ENCODE measurements around the gene GBF1. TPM values are rescaled to one million over a fixed set of nuclear protein-coding genes. Genes with fewer than 3 reads are reported as not detected.

GBF1 gene
- total RNA-seq, 1 experiment from 2014 or later, result 50.6 TPM

- Mint-ChIP-seq H3K4me1 (ENCODE audit: insufficient read depth, unreplicated experiment) (peaks cover 4% of the 10 kb centered on the region), H3K27me3 (ENCODE audit: insufficient read depth, unreplicated experiment) (no peaks in the 10 kb centered on the region), H3K9me3 (ENCODE audit: unreplicated experiment) (no peaks in the 10 kb centered on the region), H3K36me3 (ENCODE audit: insufficient read depth, unreplicated experiment) (peaks cover 65% of the 10 kb centered on the region), H3K4me3 (ENCODE audit: unreplicated experiment) (no peak overlapping the region), H3K27ac (ENCODE audit: low read depth, unreplicated experiment) (no peak overlapping the region)
- DNase-seq (ENCODE audit: unreplicated experiment), result peak; percentile 72
- TF ChIP-seq, protein P1, sequence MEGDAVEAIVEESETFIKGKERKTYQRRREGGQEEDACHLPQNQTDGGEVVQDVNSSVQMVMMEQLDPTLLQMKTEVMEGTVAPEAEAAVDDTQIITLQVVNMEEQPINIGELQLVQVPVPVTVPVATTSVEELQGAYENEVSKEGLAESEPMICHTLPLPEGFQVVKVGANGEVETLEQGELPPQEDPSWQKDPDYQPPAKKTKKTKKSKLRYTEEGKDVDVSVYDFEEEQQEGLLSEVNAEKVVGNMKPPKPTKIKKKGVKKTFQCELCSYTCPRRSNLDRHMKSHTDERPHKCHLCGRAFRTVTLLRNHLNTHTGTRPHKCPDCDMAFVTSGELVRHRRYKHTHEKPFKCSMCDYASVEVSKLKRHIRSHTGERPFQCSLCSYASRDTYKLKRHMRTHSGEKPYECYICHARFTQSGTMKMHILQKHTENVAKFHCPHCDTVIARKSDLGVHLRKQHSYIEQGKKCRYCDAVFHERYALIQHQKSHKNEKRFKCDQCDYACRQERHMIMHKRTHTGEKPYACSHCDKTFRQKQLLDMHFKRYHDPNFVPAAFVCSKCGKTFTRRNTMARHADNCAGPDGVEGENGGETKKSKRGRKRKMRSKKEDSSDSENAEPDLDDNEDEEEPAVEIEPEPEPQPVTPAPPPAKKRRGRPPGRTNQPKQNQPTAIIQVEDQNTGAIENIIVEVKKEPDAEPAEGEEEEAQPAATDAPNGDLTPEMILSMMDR (IDR thresholded peaks at IDR 0.05; ENCODE audit: unreplicated experiment), result peak; percentile 83
- intact Hi-C loops (cut with micrococcal nuclease), result loop anchor here (1.0 kb wide), 1 partner anchor 123 kb away; no protein-coding TSS in a partner anchor
- ChIA-PET POLR2A (interaction anchor here (0.9 to 3.1 kb wide), 11 partner anchors 33 to 220 kb away, joined by 3 to 10 read pairs (median 3); partner anchors contain the start of gene NFKB2), CTCF (interaction anchor here (0.5 to 14.2 kb wide), 38 partner anchors 10 to 987 kb away, joined by 3 to 354 read pairs (median 4); partner anchors contain the start of genes ELOVL3, GBF1 and PITX3)
- BruUV-seq (replicated peaks), result no TSS peak
These were observed 106.9 kb downstream of the GBF1 start for GRCh38 chr10:102352066-102352715.

GRCh38 chr10:102354451-102354850, 109.1 kb downstream of the GBF1 start:
- POLR2A ChIA-PET, result no interaction called here
- Mint-ChIP-seq H3K4me3 (ENCODE audit: unreplicated experiment) (no peak overlapping the region), H3K36me3 (ENCODE audit: insufficient read depth, unreplicated experiment) (peaks cover 76% of the 10 kb centered on the region), H3K27me3 (ENCODE audit: insufficient read depth, unreplicated experiment) (no peaks in the 10 kb centered on the region), H3K27ac (ENCODE audit: low read depth, unreplicated experiment) (no peak overlapping the region), H3K9me3 (ENCODE audit: unreplicated experiment) (no peaks in the 10 kb centered on the region), H3K4me1 (ENCODE audit: insufficient read depth, unreplicated experiment) (no peaks in the 10 kb centered on the region)
- no peak for DNase-seq (ENCODE audit: unreplicated experiment)
- no TSS peak for BruUV-seq (replicated peaks)
- CTCF ChIA-PET, result interaction anchor here (0.6 to 14.2 kb wide), 7 partner anchors 18 to 1356 kb away, joined by 3 to 354 read pairs (median 3); partner anchors contain the start of genes C10orf95 and ELOVL3
- intact Hi-C loops (cut with micrococcal nuclease), result no loop called here
- TF ChIP-seq, protein P1 (IDR thresholded peaks at IDR 0.05; ENCODE audit: unreplicated experiment), result no peak

DNA sequence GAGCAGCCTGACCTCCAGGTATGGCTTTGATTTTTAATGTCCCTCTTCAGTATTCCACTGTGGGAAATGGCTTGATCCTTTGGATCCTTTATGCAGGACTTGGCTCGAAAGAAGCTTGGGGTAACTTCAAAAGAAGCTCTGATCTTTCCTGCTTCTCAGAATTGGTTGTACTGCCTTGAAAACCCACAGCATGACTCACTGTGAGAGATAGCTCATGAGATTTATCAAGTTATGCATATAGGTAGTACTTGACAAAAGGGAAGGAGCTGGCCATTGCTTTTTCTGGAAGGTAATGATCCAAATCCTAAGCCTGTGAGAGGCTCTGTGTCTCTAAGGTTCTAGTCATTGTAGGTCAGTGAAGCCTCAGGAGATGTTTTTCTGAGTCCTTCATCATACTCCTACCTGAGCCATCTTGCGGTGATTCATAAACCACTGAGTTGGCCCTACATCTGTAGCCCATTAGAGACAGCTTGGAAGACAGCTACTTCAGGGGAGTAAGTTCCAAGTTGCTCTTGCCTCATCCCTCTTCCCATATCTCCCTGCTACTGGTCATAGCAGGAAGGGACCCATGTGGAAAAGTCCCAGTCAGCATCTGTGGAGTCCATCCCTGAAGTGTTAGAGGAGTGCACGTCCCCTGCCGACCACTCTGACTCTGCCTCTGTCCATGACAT, 113.5 kb downstream of the GBF1 start:
- no peak overlapping the region for H3K27ac Mint-ChIP-seq (ENCODE audit: low read depth, unreplicated experiment)
- no peaks in the 10 kb centered on the region for H3K9me3 Mint-ChIP-seq (ENCODE audit: unreplicated experiment)
- H3K4me3 Mint-ChIP-seq (ENCODE audit: unreplicated experiment), result no peak overlapping the region
- peaks cover 86% of the 10 kb centered on the region for H3K36me3 Mint-ChIP-seq (ENCODE audit: insufficient read depth, unreplicated experiment)
- intact Hi-C loops (cut with micrococcal nuclease), result no loop called here
- POLR2A ChIA-PET, result interaction anchor here (0.5 to 1.2 kb wide), 3 partner anchors 58 to 129 kb away, joined by 3 to 5 read pairs (median 3); no protein-coding TSS in a partner anchor
- no peaks in the 10 kb centered on the region for H3K4me1 Mint-ChIP-seq (ENCODE audit: insufficient read depth, unreplicated experiment)
- CTCF ChIA-PET, result interaction anchor here (0.6 to 14.2 kb wide), 8 partner anchors 8 to 219 kb away, joined by 3 to 354 read pairs (median 3); partner anchors contain the start of gene ELOVL3
- TF ChIP-seq, protein P1 (IDR thresholded peaks at IDR 0.05; ENCODE audit: unreplicated experiment), result no peak
- BruUV-seq (replicated peaks), result no TSS peak
- no peaks in the 10 kb centered on the region for H3K27me3 Mint-ChIP-seq (ENCODE audit: insufficient read depth, unreplicated experiment)
- no peak for DNase-seq (ENCODE audit: unreplicated experiment)

DNA sequence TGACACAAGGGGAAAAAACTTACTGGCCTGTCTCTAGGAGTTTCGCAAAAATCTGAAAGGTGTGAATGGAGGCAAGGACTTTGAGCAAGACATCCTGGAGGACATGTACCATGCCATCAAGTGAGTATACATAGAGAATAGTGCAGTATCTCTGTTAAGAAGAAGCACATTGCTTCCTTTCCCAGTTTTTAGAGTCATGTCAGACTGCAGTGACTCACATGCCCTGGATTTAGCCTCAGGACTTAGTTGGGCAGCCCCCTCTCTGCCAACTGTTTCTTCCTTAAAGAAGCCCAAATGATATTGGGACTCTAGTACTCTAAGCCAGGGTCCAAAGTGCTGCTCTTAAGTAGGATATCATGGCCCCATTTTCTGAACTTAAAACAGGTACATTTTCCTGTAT, 122.1 kb downstream of the GBF1 start:
- Mint-ChIP-seq H3K36me3 (ENCODE audit: insufficient read depth, unreplicated experiment) (peaks cover 94% of the 10 kb centered on the region), H3K9me3 (ENCODE audit: unreplicated experiment) (no peaks in the 10 kb centered on the region), H3K27ac (ENCODE audit: low read depth, unreplicated experiment) (peak overlapping the region; percentile 5), H3K27me3 (ENCODE audit: insufficient read depth, unreplicated experiment) (no peaks in the 10 kb centered on the region), H3K4me3 (ENCODE audit: unreplicated experiment) (no peak overlapping the region), H3K4me1 (ENCODE audit: insufficient read depth, unreplicated experiment) (peaks cover 23% of the 10 kb centered on the region)
- TF ChIP-seq, protein P1 (IDR thresholded peaks at IDR 0.05; ENCODE audit: unreplicated experiment), result no peak
- intact Hi-C loops (cut with micrococcal nuclease), result no loop called here
- POLR2A ChIA-PET, result interaction anchor here (1.5 to 2.0 kb wide), 3 partner anchors 24 to 53 kb away, joined by 3 to 11 read pairs (median 11); partner anchors contain the start of genes FBXL15 and NFKB2
- no TSS peak for BruUV-seq (replicated peaks)
- CTCF ChIA-PET, result interaction anchor here (1.8 to 3.1 kb wide), 3 partner anchors 15 to 138 kb away, joined by 7 to 14 read pairs (median 8); no protein-coding TSS in a partner anchor
- no peak for DNase-seq (ENCODE audit: unreplicated experiment)
